Inflammatory macrophage treated with lipopolysaccharide for 1 hour (primary cell): Measurements from ENCODE around the gene ADRA2C.

Source experiments
- DNase-seq, 2 donors: peaks; one replicate each; pipeline ENCODE4 v3.0.0-alpha.2; 2020 to 2022

ADRA2C gene

DNA sequence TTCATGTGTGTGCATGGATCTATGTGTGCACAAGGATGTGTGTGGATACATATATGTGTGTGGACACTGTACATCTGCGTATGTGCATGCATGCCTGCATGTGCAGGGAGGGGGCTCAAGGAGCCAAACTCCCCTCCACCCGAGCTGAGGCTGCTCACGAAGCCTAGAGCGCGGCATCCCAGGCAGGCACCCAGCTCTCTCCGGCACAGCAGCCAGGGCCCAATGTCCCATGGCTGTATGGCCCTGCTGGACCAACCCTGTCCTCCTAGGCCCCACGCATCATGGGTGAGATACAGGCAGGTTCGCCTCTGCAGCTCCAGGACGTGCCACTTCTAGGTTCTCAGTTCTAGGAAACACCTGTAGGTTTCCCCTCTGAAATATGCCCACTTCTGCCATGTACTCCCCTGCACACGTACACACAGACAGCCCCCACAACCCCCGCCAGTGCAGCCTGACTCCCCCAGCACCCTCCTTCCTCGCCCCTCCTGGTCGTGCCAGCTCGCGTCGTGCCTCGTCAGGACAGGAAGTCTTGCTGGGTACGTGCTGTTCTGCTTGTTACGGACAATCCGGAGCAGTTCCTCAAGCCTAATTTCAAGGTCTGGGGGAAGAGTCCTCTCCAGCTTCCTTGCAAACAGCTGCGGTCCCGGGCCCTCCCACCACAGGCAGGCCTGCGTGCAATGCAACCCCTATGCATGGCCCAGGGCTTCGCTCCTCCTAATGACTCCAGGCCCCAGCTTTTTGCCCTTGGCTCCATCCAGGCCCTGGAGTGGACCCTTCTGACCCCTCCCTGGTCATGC is 3.2 kb upstream of the ADRA2C start:
- DNase-seq: no peak

DNA sequence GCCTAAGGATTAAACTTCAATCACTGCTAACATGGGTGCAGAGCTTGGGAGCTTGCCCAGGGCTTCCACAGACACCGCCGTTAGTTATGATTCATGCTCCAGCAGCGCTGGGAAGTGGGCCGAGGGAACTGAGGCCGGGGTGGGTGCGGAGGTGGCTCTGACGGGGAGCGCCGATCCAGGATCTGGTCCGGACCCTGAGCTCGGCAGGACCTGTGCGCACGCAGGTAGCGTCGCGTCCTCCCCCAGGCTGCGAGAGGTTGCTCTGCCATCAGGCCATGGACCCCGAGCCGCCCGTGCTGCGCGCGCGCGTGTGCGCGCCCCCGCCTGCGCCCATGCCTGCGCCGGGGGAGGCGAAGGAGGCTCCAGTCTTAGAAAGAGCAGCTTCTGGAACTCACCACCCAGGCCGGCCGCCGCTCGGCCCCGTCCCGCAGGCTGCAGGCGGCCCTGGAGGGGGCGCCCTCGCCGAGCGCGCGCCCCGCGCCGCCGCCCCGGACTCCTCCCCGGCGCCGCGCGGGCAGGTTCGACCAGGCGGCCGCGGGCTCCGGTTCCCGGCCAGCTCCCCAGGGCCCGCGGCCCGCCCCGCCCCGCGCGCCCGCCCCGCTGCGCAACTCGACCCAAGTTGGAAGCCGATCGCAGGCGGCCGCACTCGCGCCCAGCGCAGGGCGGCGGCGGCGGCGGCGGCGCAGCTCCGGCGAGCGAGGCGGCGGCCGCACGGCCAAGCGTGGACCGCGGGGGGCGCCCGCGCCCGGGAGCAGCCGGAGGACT is 732 bp upstream of the ADRA2C start:
- DNase-seq: no peak

DNA sequence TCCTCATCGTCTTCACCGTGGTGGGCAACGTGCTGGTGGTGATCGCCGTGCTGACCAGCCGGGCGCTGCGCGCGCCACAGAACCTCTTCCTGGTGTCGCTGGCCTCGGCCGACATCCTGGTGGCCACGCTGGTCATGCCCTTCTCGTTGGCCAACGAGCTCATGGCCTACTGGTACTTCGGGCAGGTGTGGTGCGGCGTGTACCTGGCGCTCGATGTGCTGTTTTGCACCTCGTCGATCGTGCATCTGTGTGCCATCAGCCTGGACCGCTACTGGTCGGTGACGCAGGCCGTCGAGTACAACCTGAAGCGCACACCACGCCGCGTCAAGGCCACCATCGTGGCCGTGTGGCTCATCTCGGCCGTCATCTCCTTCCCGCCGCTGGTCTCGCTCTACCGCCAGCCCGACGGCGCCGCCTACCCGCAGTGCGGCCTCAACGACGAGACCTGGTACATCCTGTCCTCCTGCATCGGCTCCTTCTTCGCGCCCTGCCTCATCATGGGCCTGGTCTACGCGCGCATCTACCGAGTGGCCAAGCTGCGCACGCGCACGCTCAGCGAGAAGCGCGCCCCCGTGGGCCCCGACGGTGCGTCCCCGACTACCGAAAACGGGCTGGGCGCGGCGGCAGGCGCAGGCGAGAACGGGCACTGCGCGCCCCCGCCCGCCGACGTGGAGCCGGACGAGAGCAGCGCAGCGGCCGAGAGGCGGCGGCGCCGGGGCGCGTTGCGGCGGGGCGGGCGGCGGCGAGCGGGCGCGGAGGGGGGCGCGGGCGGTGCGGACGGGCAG is 792 bp downstream of the ADRA2C start:
- DNase-seq: no peak

DNA sequence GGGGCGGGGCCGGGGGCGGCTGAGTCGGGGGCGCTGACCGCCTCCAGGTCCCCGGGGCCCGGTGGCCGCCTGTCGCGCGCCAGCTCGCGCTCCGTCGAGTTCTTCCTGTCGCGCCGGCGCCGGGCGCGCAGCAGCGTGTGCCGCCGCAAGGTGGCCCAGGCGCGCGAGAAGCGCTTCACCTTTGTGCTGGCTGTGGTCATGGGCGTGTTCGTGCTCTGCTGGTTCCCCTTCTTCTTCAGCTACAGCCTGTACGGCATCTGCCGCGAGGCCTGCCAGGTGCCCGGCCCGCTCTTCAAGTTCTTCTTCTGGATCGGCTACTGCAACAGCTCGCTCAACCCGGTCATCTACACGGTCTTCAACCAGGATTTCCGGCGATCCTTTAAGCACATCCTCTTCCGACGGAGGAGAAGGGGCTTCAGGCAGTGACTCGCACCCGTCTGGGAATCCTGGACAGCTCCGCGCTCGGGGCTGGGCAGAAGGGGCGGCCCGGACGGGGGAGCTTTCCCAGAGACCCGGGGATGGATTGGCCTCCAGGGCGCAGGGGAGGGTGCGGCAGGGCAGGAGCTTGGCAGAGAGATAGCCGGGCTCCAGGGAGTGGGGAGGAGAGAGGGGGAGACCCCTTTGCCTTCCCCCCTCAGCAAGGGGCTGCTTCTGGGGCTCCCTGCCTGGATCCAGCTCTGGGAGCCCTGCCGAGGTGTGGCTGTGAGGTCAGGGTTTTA is 1.5 kb downstream of the ADRA2C start:
- no peak for DNase-seq

DNA sequence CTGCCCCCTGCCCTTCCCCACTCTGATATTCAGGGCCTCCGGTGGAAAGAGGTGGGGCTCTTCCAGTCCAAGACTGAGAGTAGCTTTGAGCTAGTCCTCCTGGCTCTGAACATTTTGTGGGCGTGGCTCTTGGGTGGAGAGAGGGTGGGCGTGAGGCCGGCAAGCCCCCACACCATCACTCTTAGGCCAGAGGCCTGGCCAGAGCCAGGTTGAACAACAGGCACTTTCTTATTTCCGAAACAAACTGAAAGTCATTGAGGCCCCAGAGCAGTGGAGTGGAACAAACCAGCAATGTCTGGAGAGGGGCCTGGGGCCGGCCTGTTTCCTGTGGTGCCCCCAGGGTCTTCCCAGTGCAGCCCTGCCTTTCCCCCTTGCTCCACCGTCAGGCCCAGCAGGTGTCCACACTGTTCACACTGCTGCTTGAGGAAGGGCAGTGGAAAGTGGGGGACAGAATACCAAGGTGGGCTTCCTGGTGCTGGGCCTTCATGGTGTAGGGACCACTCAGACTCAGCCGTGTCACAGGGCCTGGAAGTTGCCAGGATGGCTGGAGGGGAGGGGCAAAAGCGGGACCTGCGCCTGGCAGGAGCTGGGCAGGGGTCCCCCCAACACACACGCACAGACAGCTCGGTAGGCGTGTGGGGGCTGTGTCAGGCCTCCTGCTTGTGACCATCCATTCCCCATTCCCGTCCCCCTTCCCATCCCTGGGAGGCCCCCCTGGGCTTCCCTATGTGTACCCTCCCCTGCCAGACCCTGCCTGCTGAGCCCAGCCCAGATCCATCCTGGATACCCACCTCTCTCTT is 2.9 kb downstream of the ADRA2C start:
- DNase-seq: no peak

DNA sequence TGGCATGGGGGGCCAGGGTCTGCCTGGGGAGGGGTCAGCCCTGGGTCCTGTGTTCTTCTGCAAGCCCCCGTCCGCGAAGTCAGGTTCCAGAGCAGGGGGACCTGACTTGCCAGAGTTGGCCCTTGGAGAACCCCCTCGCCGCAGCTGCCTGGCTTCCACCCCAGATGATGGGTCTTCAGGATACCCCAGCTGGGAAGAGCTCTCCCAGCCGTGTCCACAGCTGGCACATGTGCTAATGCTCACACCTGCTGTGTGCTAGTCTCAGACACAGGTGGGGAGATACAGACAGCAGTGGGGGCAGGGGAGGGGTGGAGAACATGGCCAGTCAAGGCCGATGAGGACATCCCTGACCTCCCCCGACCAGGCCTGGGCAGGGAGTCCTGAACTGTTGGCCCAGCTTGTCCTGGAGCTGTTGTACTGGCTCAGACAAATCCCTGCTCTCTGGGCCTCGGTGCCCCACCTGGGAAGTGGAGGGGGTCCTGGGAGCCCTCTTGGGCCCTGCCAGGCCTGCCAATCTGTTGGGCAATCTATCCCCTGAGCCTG is 3.5 kb downstream of the ADRA2C start:
- DNase-seq: no peak

DNA sequence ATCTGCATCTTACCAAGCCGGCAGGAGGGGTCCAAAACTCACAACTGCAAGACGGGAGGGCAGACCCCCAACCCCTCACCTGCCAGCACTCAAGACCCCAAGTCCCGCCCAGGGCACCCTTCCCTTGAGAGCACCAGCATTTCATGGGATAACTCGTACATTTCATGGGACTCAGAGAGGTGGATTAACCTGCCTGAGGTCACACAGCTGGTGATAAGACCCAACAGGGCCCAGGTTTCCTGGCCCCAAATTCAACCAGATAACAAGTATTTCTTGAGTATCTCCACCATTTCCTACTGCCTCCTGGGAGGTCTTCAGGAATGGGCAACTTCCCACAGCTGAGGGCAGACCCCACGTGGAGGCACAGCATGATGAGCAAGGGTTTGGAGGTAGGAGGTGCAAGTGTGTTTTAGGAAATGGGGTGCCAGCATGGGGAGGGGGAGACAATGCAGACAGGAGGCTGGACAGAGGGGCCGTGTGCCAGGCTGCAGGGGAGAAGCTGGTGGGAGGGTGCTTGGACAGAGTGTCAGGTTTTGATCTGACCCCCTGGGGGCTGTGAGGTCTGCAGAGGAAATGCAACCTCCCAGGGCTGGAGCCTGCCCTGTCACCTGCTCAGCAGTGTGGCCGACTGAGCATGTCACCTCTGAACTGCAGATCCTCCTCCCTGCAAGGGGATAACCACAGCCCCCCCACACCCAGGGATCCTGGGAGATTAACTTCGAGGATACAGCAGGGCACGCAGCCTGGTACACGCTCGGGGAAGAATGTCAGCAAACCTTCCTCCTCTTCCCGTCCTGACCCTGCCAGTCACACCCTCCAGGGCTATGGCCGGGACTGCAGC is 4.4 kb downstream of the ADRA2C start:
- no peak for DNase-seq

DNA sequence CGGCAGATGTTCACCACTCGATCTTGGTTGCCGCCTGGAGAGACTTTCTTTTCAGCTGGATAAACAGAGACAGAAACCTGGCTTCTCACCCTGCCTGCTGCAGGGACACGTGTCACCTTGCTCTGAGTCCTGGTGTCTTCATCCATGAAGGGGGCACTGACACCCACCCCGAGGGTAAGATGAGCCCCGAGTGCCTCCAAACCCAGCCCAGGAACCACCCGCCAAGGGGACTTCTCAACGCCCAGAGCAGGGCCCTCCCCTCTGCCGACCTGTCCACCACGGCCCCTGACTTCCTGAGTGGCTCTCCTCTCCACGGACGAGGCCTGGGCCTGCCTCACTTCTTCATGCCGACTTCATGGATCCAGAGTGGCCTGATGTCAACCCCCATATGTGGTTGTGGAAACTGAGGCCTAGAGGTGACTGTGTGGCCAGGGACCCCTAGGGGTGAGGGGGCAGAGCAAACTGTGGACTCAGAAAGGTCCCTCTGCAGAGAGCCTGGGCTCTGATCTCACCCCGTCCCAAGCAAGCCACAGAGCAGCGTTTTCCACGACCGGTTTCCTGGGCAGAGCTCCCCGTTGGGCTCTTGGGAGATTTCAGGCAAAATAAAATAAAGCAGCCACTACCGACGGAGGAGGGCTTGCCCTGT is 5.1 kb downstream of the ADRA2C start:
- DNase-seq: no peak

DNA sequence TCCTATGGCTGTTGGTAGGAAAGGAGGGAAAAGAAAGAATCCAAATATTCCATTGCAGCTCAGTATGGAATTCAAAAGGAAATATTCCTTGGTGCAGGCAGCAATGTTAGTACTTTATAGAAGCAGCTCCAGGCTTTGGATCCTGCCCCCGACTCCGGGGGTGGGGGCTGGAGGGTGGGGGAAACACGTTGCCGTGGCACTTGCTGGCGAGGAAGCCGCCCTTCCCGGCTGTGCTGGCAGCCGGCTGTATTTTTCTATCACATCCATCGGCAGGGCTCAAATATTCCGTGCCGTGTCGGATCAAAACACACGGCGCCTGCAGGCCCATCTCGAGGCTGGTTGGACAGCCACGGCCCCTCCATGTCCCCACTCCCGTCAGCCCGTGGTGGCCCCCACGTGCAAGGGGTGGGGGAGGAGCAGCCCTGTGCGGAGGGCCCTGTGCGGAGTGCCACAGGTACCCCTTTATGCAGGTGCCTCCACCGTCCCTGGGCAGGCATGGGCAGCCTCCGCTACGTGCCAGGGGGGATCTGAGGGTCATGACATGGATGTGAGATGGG is 5.8 kb downstream of the ADRA2C start:
- DNase-seq: no peak

DNA sequence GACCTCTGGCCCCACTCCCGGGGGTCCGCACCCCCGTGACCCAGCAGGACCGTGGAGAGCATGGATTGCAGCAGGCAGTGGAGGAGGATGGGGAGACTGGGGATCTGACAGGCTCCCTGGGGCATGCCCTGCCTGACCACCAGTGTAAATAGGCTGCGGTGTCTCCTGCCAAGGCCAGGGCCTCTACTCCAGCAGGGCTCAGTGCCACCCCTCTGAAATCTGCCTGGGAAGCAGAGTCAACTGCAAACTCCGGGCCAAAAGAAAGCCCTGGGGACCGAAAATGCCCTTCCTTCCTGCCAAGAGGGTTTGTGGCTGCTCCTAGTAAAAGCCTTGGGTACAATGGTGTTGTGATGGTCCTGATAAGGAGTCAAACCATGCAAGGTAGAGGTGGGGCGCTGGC is 6.4 kb downstream of the ADRA2C start:
- DNase-seq: no peak

DNA sequence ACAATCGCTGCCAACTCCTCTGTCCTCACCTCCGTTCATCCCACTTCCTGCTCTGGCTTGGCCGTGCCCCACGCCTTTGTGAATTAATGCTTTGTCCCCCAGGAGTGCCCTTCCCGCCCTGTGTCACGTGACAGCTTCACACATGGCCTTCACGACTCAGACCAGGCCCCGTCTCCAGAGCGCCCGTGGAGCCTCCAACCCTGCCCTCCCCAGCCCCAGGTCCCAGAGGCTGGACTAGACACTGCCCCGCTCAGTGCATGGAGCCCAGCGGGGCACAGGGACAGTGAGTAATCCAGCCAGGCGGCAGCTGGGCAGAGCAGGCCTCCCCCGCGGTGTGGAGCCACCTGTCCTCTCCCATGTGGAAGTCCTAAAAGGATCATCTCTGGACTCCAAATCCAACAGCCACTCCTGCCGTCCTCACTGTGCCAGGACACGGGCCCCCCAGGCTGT is 7.4 kb downstream of the ADRA2C start:
- DNase-seq: no peak

DNA sequence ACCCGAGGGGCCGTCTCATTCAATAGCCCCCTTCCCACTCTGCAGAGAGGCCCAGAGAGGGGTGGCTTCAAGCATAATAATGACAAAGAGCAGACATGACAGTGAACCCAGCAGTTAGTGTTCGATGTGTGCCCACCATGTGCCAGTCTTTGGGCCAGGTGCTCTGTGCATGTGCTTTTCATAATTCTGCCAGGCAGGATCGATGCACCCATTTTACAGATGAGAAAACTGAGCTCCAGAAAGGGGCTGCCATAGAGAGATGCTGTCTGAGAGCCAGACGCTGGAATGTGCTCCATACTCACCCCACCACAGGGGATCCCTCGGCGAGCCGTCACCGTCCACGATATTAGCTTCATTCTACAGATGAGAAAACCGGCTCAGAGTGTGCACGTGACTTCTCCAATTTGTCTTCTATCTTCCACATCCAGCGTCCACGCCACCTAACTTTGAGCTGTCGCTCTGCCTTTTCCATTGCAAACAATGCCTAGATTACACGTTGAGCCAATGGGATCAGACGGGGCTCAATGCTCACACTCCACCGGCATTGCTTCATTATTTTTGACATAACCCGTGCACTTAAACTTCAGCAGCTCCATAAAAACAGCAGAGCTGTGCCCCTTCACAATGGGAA is 8.2 kb downstream of the ADRA2C start:
- DNase-seq: no peak

DNA sequence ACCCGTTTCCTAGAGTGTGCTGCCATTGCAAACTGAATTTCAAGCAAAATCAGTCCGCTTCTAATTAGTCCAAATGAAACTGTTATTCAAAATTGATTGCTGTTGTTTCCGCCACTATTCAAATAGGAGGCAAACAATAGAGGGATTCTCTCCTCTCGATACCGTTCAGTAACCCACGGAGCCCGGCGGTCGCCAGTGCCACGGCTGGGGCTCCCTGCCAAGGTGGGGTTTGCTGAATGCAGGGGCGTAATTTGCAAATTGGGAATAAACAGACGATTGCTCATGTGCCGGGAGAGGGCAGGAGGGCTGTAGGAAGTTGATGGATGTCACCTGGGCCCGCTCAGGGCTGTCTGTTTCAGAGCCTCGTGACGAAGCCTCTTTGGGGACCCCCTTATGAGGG is 8.8 kb downstream of the ADRA2C start:
- no peak for DNase-seq

DNA sequence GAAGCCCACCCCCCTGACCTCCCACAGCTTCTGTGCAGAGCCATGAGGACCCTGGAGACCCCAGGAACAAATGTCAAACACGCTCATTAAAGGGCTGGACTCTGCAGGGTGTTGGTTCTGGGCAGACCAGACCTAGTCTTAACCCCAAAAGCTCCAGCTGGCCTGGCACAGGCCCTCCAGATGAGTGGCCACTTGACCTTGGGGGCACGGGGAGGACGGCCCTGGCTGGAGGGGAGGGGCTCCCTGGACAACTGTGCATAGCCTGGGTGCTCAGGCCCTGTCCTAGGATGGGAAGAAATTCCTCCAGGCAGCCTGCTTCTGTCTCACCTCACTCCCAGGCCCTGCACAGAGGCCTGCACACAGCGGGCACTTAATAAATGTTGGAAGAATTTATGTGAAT is 9.4 kb downstream of the ADRA2C start:
- DNase-seq: no peak

DNA sequence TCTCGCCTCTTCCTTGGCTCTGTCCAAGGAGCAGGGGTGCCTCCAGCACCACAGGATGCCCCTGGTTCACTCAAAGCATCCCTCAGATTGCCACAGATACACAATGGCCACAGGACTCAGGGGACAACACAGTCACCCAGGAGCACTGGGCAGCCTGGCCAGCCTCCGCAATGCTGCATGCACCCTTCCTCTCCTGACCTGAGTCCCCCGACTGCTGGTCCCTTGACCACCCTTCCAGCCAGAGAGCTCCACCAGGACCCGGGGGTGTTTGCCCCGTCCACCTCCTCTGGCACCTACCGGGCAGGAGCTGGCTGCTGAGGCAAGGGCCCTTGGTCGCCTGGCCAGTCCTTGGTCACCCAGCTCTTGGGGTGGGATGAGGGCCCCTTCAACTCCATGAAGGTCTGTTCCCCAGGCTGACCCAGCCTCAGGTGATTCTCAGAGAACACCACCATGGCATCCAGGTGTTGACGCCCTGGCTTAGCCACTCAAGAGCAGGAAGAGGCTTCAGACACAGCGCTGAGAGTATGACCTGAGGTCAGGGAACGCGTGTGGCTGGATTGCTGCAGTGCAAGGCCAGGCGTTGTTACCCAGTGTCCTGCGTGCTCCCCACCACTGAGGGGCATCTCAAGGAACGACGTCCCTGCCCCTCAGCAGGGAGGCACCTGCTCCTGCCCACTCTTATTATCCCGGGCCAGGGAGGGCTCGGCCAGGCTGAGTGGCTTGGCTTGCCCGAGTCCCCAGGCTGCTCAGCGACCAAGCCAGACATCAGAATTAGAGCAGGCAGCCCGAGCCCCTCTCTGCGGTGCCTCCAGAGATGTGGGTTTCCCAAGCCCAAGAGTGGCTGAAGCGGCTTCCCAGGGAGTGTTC is 10.2 kb downstream of the ADRA2C start:
- DNase-seq: no peak

DNA sequence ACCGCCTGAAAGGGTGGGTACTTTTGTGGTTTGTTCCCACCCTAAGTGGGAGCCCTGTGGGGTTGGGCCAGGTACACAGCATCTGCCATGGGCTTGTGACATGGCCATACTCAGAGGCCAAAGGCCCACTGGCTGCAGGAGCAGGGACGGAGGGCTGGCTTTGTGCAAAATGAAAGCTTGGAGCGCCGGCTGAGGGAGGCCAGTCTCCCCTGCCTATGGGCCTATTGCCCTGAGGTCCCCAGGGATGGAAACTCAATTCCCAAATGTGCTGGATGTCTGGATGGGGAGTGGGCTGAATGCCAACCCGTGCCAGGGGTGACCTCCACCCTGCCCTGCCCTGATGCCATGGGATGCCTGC is 10.8 kb downstream of the ADRA2C start:
- no peak for DNase-seq

DNA sequence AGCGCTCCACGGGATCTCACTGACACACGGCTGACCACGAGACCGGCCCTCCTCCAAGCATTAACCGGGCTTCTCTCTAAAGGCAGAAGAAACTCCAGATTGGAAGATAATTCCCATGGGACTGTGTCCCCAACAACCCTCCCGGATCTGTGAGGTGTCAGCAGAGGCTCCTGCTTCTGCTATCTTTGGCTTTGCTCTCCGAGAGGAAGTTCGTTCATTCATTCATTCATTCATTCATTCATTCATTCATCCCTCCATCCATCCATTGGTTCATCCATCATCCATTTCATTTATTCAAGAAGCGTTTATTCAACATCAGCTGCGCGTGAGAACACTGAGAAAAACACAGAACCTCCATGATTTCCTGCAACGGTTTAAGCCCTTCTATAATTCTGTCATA is 11.5 kb downstream of the ADRA2C start:
- no peak for DNase-seq

DNA sequence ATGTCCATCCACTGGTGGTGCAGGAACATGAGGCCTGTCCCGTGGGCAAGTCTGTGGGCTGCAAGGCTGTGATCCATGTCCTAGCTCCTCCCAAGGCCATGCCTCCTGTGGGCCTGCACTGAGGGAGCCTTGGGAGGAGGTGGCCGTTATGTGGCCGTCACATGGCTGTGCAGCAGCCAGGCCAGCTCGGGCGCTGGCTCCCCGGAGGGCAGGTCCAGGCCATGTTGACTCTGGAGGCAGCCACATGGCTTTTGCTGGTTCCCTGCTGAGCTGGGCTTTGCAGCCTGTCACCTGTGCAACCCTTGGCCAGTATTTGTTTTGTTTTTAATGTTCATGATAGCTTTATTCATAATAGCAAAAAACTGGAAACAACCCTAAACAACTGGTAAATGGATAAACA is 13.3 kb downstream of the ADRA2C start:
- no peak for DNase-seq
